NT2/D1 (cell line): ENCODE measurements around the gene DSCAM.

Experiments
- YY1 ChIP-seq: IDR thresholded peaks from 2 replicates; pipeline ENCODE4 v1.6.1; 2011; ENCODE audit not compliant: insufficient read length, insufficient read depth
- ZNF274 ChIP-seq: IDR thresholded peaks from 2 replicates; pipeline ENCODE4 v1.6.1; 2011; ENCODE audit warnings: mild to moderate bottlenecking, low read depth, low read length

DNA sequence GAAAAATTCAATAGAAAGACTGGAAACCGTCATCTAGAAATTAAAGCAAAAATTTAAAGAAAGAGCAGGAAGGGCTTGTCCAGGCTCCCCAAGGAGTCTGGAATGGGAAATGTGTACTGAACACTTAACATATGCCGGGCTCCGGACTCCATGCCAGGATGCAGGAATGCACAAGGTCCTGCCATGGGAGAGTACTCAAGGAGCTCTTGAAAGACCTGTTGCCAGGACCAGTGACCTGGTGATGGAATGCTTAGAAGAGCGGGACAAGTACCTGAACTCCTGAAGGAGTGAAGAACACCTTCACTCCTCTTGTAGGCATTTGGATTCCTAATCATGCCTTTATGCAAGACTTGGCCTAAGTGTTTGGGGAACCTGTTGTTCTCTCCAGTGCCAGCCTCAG is 16.9 kb upstream of the DSCAM start:
- TF ChIP-seq ZNF274 = no peak
- no peak for TF ChIP-seq YY1
